Mammary epithelial cell (primary cell): ENCODE results near the gene LIPC.

Experiments
- EZH2 ChIP-seq: IDR thresholded peaks from 2 replicates; pipeline ENCODE4 v1.6.1; 2012; ENCODE audit warnings: low read length, inconsistent platforms, borderline replicate concordance
- TF ChIP-seq, protein P1 (sequence below), 2 donors: IDR thresholded peaks in 1 of 2; conservative IDR thresholded peaks in 1 of 2; 2 replicates each; pipeline ENCODE4 v1.5.1; 2011 to 2012; ENCODE audit warnings: inconsistent platforms in 2 of 2, low read length in 2 of 2, mild to moderate bottlenecking in 2 of 2, control low read depth in 1 of 2, low read depth in 1 of 2; ENCODE audit not compliant: insufficient read depth in 1 of 2; ENCODE audit errors: extremely low read depth in 1 of 2

DNA sequence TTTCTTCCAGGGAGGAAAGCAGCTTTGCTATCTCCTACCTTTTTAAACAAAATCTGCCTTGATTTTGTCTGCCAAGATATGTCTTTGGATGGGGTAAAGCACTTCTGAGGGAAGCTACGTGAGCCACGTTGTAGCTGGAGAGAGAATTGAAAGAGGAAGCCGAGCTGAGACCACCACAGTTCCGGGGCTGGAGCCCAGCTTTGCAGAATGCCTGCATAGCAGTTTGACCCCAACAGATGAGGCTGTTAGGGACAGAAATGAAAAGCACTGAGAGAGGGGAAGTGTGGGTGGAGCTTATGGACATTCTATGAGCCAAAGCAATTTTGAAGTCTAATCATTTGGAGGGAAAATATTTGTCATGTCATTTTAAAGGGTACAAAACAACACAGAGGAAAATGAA, 45.4 kb downstream of the LIPC start:
- TF ChIP-seq, protein P1, sequence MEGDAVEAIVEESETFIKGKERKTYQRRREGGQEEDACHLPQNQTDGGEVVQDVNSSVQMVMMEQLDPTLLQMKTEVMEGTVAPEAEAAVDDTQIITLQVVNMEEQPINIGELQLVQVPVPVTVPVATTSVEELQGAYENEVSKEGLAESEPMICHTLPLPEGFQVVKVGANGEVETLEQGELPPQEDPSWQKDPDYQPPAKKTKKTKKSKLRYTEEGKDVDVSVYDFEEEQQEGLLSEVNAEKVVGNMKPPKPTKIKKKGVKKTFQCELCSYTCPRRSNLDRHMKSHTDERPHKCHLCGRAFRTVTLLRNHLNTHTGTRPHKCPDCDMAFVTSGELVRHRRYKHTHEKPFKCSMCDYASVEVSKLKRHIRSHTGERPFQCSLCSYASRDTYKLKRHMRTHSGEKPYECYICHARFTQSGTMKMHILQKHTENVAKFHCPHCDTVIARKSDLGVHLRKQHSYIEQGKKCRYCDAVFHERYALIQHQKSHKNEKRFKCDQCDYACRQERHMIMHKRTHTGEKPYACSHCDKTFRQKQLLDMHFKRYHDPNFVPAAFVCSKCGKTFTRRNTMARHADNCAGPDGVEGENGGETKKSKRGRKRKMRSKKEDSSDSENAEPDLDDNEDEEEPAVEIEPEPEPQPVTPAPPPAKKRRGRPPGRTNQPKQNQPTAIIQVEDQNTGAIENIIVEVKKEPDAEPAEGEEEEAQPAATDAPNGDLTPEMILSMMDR (conservative IDR thresholded peaks at IDR 0.05 in 1 of 2, IDR thresholded peaks at IDR 0.05 in 1 of 2; ENCODE audit: extremely low read depth in 1 of 2, insufficient read depth in 1 of 2, low read depth in 1 of 2, low read length in 2 of 2) = no peak
- no peak for TF ChIP-seq EZH2
